Activated T-cell treated with anti-CD3 and anti-CD28 coated beads, Interleukin-2, amount 50 U/mL, for 72 hours (primary cell): ENCODE results near the gene MERTK. TPM values are rescaled to one million over a fixed set of nuclear protein-coding genes. Genes with fewer than 3 reads are reported as not detected.
A peak's percentile ranks its signal among the peaks of the same experiment; 100 is the strongest.
"Not testable (repeated sequence)": the region's sequence is repeated elsewhere in the genome, so short reads cannot be mapped to it uniquely, and the experiment has no call there.

Experiments used
- ATAC-seq, 2 donors: fragments of 150-1000 bp; cut with Tn5 transposase; replicated peaks in 1 of 2; 2 replicates each; pipeline ENCODE4 v1.10.0; 2021; ENCODE audit warnings: moderate library complexity in 2 of 2, mild to moderate bottlenecking in 1 of 2
- DNase-seq, 2 donors: peaks; one replicate each; pipeline ENCODE4 v3.0.0; 2021 to 2022; ENCODE audit warnings: mixed read lengths in 1 of 2
- H3K27ac Mint-ChIP-seq: one replicate; pipeline ENCODE4 v1.8.0; 2022; ENCODE audit warnings: mild to moderate bottlenecking, moderate library complexity, mixed read lengths
- H3K27me3 Mint-ChIP-seq: one replicate; pipeline ENCODE4 v1.8.0; 2022; ENCODE audit warnings: low read depth, mixed read lengths
- H3K36me3 Mint-ChIP-seq, 2 donors: one replicate each; pipeline ENCODE4 v1.8.0; 2022; ENCODE audit warnings: mixed read lengths in 2 of 2, mild to moderate bottlenecking in 1 of 2; ENCODE audit not compliant: insufficient read depth in 2 of 2
- H3K4me1 Mint-ChIP-seq: one replicate; pipeline ENCODE4 v1.8.0; 2022; ENCODE audit warnings: low read depth, mixed read lengths
- H3K4me3 Mint-ChIP-seq, 2 donors: one replicate each; pipeline ENCODE4 v1.8.0; 2022; ENCODE audit warnings: mild to moderate bottlenecking in 2 of 2, mixed read lengths in 2 of 2, moderate library complexity in 2 of 2
- H3K9me3 Mint-ChIP-seq, 2 donors: one replicate each; pipeline ENCODE4 v1.8.0; 2022; ENCODE audit warnings: mixed read lengths in 2 of 2
- total RNA-seq, 2 donors: library from RNA; stranded (reverse); gene quantifications; one replicate each; pipeline ENCODE4 v1.2.3, GENCODE V29; 2022

Gene MERTK
- total RNA-seq, 2 donors from 2014 or later, result 2.0 to 3.0 TPM

GRCh38 chr2:112039556-112039955, 141.1 kb downstream of the MERTK start:
- not testable (repeated sequence) for H3K9me3 Mint-ChIP-seq, DNase-seq, ATAC-seq, H3K27me3 Mint-ChIP-seq, H3K27ac Mint-ChIP-seq, H3K36me3 Mint-ChIP-seq, H3K4me1 Mint-ChIP-seq, H3K4me3 Mint-ChIP-seq

DNA sequence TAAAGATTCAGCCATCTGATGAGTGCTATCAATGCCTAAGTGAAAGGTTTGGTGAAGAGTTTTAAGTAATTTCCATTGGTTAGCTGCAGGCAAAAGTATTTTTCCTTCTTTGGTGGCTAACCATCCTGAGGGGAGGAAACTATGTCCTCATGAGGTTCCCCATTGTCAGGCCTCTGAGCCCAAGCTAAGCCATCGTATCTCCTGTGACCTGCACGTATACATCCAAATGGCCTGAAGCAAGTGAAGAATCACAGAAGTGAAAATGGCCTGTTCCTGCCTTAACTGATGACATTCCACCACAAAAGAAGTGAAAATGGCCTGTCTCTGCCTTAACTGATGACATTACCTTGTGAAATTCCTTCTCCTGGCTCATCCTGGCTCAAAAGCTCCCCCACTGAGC, 141.7 kb downstream of the MERTK start:
- H3K9me3 Mint-ChIP-seq, H3K4me1 Mint-ChIP-seq, H3K27ac Mint-ChIP-seq, ATAC-seq, H3K27me3 Mint-ChIP-seq, H3K4me3 Mint-ChIP-seq, H3K36me3 Mint-ChIP-seq, DNase-seq: not testable (repeated sequence)

- not testable (repeated sequence) for DNase-seq, H3K27ac Mint-ChIP-seq
These were observed 143.1 kb downstream of the MERTK start for GRCh38 chr2:112041460-112041859.

DNA sequence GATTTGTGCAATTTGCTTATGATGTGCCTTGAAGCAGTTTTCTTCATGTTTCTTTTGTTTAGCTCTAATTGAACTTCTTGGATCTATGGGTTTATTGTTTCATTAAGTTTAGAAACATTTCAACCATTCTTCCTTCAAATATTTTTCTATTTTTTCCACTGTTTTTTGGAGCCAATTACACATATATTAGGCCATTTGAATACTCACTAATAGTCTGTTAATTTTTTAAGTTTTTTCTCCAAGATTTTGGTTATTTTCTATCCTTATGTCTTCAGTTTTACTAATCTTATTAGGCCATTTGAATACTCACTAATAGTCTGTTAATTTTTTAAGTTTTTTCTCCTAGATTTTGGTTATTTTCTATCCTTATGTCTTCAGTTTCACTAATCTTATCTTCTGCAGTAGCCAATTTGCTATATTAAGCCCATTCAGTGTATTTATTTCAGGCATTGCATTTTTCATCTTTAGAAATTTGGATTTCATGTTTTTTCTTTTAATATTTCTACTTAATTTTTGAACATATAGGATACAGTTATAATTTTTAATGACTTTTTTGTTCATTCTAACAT, 147.1 kb downstream of the MERTK start:
- H3K27ac Mint-ChIP-seq, result no peak overlapping the region
- H3K9me3 Mint-ChIP-seq, result peaks cover 0 to 1% of the 10 kb centered on the region in 2 donors
- peaks cover 3 to 4% of the 10 kb centered on the region in 2 donors for H3K36me3 Mint-ChIP-seq
- peaks cover 8% of the 10 kb centered on the region for H3K27me3 Mint-ChIP-seq
- H3K4me1 Mint-ChIP-seq, result peaks cover 12% of the 10 kb centered on the region
- ATAC-seq (no peak), DNase-seq (no peak)
- H3K4me3 Mint-ChIP-seq, result no peak overlapping the region

More at GRCh38 chr2:112041460-112041859, 143.1 kb downstream of the MERTK start:
- H3K4me3 Mint-ChIP-seq, ATAC-seq, H3K27me3 Mint-ChIP-seq, H3K4me1 Mint-ChIP-seq, H3K9me3 Mint-ChIP-seq, H3K36me3 Mint-ChIP-seq: not testable (repeated sequence)

- DNase-seq (no peak), ATAC-seq (no peak)
- Mint-ChIP-seq H3K27me3 (peaks cover 8% of the 10 kb centered on the region), H3K4me1 (peaks cover 12% of the 10 kb centered on the region), H3K36me3 (peaks cover 3 to 4% of the 10 kb centered on the region in 2 donors), H3K27ac (no peak overlapping the region), H3K9me3 (peaks cover 0 to 1% of the 10 kb centered on the region in 2 donors), H3K4me3 (no peak overlapping the region)
These were observed 147.8 kb downstream of the MERTK start for GRCh38 chr2:112046231-112046630.

- peaks cover 8% of the 10 kb centered on the region for H3K27me3 Mint-ChIP-seq
- H3K9me3 Mint-ChIP-seq, result peaks cover 0 to 1% of the 10 kb centered on the region in 2 donors
- H3K4me1 Mint-ChIP-seq, result peaks cover 12% of the 10 kb centered on the region
- no peak overlapping the region for H3K4me3 Mint-ChIP-seq
- H3K36me3 Mint-ChIP-seq, result peaks cover 3 to 4% of the 10 kb centered on the region in 2 donors
- ATAC-seq (no peak), DNase-seq (no peak)
- no peak overlapping the region for H3K27ac Mint-ChIP-seq
These were observed 149.3 kb downstream of the MERTK start for GRCh38 chr2:112047537-112048235.

DNA sequence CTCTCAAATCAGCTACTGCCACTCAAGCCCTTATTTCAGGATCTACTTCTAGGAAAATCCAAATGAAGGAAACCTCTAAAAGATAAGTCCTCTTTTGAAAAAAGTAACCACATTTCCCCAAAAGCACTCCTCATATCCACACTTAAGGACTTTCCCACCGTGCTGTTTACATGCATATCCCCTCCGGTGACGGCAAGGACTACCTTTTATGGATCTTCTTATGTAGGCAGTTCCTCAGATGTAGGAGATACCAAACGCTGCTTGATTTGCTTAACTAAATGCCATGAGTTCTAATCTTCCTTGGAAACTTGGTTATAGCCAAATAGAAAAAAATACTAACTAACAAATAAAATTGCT, 149.8 kb downstream of the MERTK start:
- H3K9me3 Mint-ChIP-seq, result peaks cover 0 to 1% of the 10 kb centered on the region in 2 donors
- ATAC-seq, result no peak
- H3K27ac Mint-ChIP-seq, result no peak overlapping the region
- H3K36me3 Mint-ChIP-seq, result peaks cover 3 to 4% of the 10 kb centered on the region in 2 donors
- H3K4me3 Mint-ChIP-seq, result no peak overlapping the region
- DNase-seq, result no peak
- H3K27me3 Mint-ChIP-seq, result peaks cover 8% of the 10 kb centered on the region
- peaks cover 13% of the 10 kb centered on the region for H3K4me1 Mint-ChIP-seq

GRCh38 chr2:112048887-112049286, 150.5 kb downstream of the MERTK start:
- H3K36me3 Mint-ChIP-seq, result peaks cover 3 to 4% of the 10 kb centered on the region in 2 donors
- H3K4me3 Mint-ChIP-seq, result no peak overlapping the region
- peaks cover 0 to 1% of the 10 kb centered on the region in 2 donors for H3K9me3 Mint-ChIP-seq
- H3K4me1 Mint-ChIP-seq, result peaks cover 19% of the 10 kb centered on the region
- DNase-seq (peak in 1 of 2 donors; percentile 40), ATAC-seq (peak; percentile 69 to 73)
- peaks cover 8% of the 10 kb centered on the region for H3K27me3 Mint-ChIP-seq
- H3K27ac Mint-ChIP-seq, result no peak overlapping the region

- Mint-ChIP-seq H3K9me3 (no peaks in the 10 kb centered on the region), H3K4me1 (peaks cover 20% of the 10 kb centered on the region), H3K27me3 (peaks cover 8% of the 10 kb centered on the region), H3K36me3 (peaks cover 3 to 4% of the 10 kb centered on the region in 2 donors), H3K4me3 (no peak overlapping the region), H3K27ac (no peak overlapping the region)
- ATAC-seq (no peak), DNase-seq (no peak)
These were observed 151.9 kb downstream of the MERTK start for GRCh38 chr2:112050316-112050715.

- ATAC-seq, result peak; percentile 73 to 77
- Mint-ChIP-seq H3K27ac (peak overlapping the region; percentile 93), H3K36me3 (peaks cover 4 to 6% of the 10 kb centered on the region in 2 donors), H3K4me3 (peak overlapping the region; percentile 90 to 97), H3K27me3 (no peaks in the 10 kb centered on the region), H3K4me1 (peaks cover 50% of the 10 kb centered on the region), H3K9me3 (no peaks in the 10 kb centered on the region)
- DNase-seq, result peak; percentile 99
These were observed 155.8 kb downstream of the MERTK start for GRCh38 chr2:112053917-112054846.

DNA sequence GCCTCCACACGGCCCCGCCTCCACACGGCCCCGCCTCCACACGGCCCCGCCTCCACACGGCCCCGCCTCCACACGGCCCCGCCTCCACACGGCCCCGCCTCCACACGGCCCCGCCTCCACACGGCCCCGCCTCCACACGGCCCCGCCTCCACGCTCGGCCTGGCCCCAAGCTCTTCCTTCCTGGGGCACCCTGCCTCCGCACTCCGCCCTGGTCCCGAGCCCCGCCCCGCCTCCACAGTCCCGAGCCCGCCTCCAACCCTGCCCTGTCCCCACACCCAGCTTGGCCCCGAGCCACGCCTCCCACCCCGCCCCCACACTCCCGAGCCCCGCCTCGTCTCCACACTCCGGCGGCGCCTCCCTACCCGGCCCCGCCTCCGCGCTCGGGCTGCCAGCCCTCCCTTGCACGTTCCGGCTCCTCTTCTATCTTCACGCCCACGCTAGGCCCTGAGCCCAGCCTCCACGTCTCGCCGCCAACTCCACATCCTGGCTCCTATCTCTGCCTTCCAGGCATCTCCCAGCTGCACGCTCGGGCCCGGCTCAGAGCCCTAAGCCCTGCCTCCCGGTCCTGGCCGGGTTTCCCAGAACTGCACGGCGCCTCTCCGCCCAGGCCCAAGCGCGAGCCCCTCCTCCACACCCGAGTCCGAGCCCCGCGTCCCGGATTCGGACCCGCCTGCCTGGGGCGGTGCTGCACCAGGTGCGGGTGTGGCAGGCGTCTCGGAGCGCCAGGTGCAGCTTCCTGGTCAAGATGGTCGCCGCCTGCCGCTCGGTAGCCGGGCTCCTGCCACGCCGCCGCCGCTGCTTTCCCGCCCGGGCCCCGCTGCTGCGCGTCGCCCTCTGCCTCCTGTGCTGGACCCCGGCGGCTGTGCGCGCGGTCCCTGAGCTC, 156.7 kb downstream of the MERTK start, which contains the start of gene TMEM87B:
TMEM87B (plus strand) TSS at position 423 of the 883 bp plus-strand sequence; CDS start at position 746, 323 bp downstream.
- H3K36me3 Mint-ChIP-seq, result peaks cover 4 to 6% of the 10 kb centered on the region in 2 donors
- H3K27ac Mint-ChIP-seq, result peak within 1 kb of the TSS; percentile 93
- DNase-seq, result peak; percentile 99
- H3K4me1 Mint-ChIP-seq, result peaks cover 44% of the 10 kb centered on the region
- H3K4me3 Mint-ChIP-seq, result peak within 1 kb of the TSS; percentile 91 to 98
- peak; percentile 77 for ATAC-seq
- H3K27me3 Mint-ChIP-seq, result no peaks in the 10 kb centered on the region
- H3K9me3 Mint-ChIP-seq, result no peaks in the 10 kb centered on the region
